SK-N-SH (cell line): ENCODE data around the gene SUFU.

ENCODE experiments used
- CTCF ChIP-seq: fragments of 200-600 bp; sonication (generic); IDR thresholded peaks from 2 replicates; pipeline ENCODE4 v1.6.1; 2017; ENCODE audit warnings: antibody characterized with exemption, mild to moderate bottlenecking, moderate library complexity
- NRF1 ChIP-seq: IDR thresholded peaks from 2 replicates; pipeline ENCODE4 v1.6.1; 2012; ENCODE audit warnings: low read depth, mild to moderate bottlenecking, low read length
- USF2 ChIP-seq: fragments of 150-350 bp; IDR thresholded peaks from 2 replicates; pipeline ENCODE4 v1.6.1; 2017; ENCODE audit warnings: antibody characterized with exemption, low read length, low read depth, borderline replicate concordance
- YY1 ChIP-seq: IDR thresholded peaks from 2 replicates; pipeline ENCODE4 v1.4.0; 2012; ENCODE audit warnings: low read depth, mild to moderate bottlenecking

GRCh38 chr10:102675666-102676533, 172.1 kb downstream of the SUFU start:
- TF ChIP-seq CTCF = no peak
- no peak for TF ChIP-seq YY1
- TF ChIP-seq NRF1 = no peak
- TF ChIP-seq USF2 = no peak
